Left forelimb (tissue), 1 donor: ENCODE data around the gene AOC2.
"Not testable (repeated sequence)": the region's sequence is repeated elsewhere in the genome, so short reads cannot be mapped to it uniquely, and the experiment has no call there.

ENCODE experiments used
- DNase-seq: peaks from one replicate; pipeline ENCODE4 v3.0.0-alpha.2; 2018; ENCODE audit warnings: low spot score

The AOC2 gene

GRCh38 chr17:42855048-42855596, 10.7 kb downstream of the AOC2 start:
- DNase-seq, result no peak

GRCh38 chr17:42856093-42856492, 11.7 kb downstream of the AOC2 start:
- not testable (repeated sequence) for DNase-seq

GRCh38 chr17:42856516-42856915, 12.1 kb downstream of the AOC2 start:
- not testable (repeated sequence) for DNase-seq

- no peak for DNase-seq
These were observed 13.0 kb downstream of the AOC2 start for GRCh38 chr17:42857389-42857788.

- DNase-seq, result no peak
These were observed 21.3 kb downstream of the AOC2 start for GRCh38 chr17:42865638-42866094.

- no peak for DNase-seq
These were observed 21.8 kb downstream of the AOC2 start for GRCh38 chr17:42866216-42866615.

GRCh38 chr17:42866631-42867575, 22.5 kb downstream of the AOC2 start:
- no peak for DNase-seq

- DNase-seq, result not testable (repeated sequence)
These were observed 23.4 kb downstream of the AOC2 start for GRCh38 chr17:42867694-42868261.

- DNase-seq, result no peak
These were observed 24.0 kb downstream of the AOC2 start for GRCh38 chr17:42868338-42868737.

GRCh38 chr17:42871647-42872046, 27.3 kb downstream of the AOC2 start:
- DNase-seq, result no peak

GRCh38 chr17:42872251-42872965, 28.0 kb downstream of the AOC2 start:
- DNase-seq, result no peak

- DNase-seq, result no peak
These were observed 28.9 kb downstream of the AOC2 start for GRCh38 chr17:42873315-42873714.

GRCh38 chr17:42873932-42874695, 29.7 kb downstream of the AOC2 start:
- DNase-seq, result not testable (repeated sequence)

- DNase-seq, result no peak
These were observed 32.7 kb downstream of the AOC2 start for GRCh38 chr17:42877037-42877436.

GRCh38 chr17:42878123-42878880, 33.9 kb downstream of the AOC2 start:
- no peak for DNase-seq

GRCh38 chr17:42878924-42879595, 34.7 kb downstream of the AOC2 start:
- no peak for DNase-seq

GRCh38 chr17:42879596-42879985, 35.2 kb downstream of the AOC2 start:
- no peak for DNase-seq

GRCh38 chr17:42880776-42881310, 36.5 kb downstream of the AOC2 start:
- no peak for DNase-seq

GRCh38 chr17:42881706-42882105, 37.3 kb downstream of the AOC2 start:
- DNase-seq, result not testable (repeated sequence)

GRCh38 chr17:42882166-42882565, 37.8 kb downstream of the AOC2 start:
- no peak for DNase-seq
